OCI-LY3 (cell line): ENCODE data around the gene ORAI3.

ENCODE experiments used
- CTCF ChIP-seq: fragments of 200-600, 300-600 bp; sonication (generic); IDR thresholded peaks from 2 replicates; pipeline ENCODE4 v1.5.1; 2014; ENCODE audit warnings: antibody characterized with exemption, low read length, low read depth
- EZH2phosphoT487 ChIP-seq: fragments of 200-600 bp; shearing (Covaris generic); IDR thresholded peaks from 2 replicates; pipeline ENCODE4 v1.6.1; 2018; ENCODE audit warnings: antibody characterized with exemption, mixed run types, low read depth

- TF ChIP-seq CTCF, result peak; percentile 83
- TF ChIP-seq EZH2phosphoT487, result no peak
Measured at GRCh38 chr16:30941600-30942425, 7.1 kb upstream of the ORAI3 start.
